ENCODE results near the gene MYO9A.

Gene MYO9A

GRCh38 chr15:71777216-71777943 is 340.6 kb downstream of the MYO9A start:
- peak; percentile 49 for DNase-seq

GRCh38 chr15:71776304-71776703 is 341.6 kb downstream of the MYO9A start:
- no peak for DNase-seq

- DNase-seq = no peak
These were observed 342.1 kb downstream of the MYO9A start for GRCh38 chr15:71775856-71776255.

- DNase-seq = no peak
These were observed 344.6 kb downstream of the MYO9A start for GRCh38 chr15:71773206-71773859.

Data from DMS 273 treated with DMSO at 0.1 percent for 48 hours (cell line).